22Rv1 (cell line): Measurements from ENCODE around the gene SPINK5.

ENCODE experiments used
- ZFX ChIP-seq: fragments of 450-650 bp; IDR thresholded peaks from 2 replicates; pipeline ENCODE4 v1.6.1; 2017; ENCODE audit warnings: antibody characterized with exemption, borderline replicate concordance
- TF ChIP-seq, protein P1 (sequence below): fragments of 450-650 bp; IDR thresholded peaks from 2 replicates; pipeline ENCODE4 v1.5.1; 2017; ENCODE audit warnings: mild to moderate bottlenecking

DNA sequence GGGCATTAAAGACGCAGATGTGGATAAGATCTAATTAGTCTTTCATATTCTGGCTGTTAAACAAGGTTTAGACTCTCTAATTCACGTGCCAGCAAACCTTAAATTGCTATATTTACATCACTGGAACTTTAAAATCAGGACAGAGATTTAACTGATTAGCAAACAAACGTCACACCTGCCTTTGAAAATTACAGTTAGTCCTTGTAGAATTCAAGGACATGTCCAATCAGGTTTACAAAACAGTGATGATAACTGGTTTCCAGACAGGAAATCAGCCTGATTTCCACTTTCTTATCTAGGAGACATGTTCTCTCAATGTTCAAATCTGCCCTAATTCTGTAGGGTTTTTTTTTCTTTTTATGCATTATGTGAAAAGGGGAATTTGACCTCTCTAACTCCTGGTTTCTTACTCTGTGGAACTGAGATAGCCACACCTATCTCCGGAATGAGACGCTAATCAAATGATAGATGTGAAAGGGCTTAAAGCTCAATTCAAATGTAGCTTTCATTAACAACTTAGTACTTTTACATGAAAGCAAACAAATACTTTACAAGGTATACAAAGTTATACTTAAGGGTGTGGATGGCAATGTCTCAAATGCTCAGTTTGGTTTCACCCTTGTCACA is 26.5 kb downstream of the SPINK5 start:
- TF ChIP-seq, protein P1, sequence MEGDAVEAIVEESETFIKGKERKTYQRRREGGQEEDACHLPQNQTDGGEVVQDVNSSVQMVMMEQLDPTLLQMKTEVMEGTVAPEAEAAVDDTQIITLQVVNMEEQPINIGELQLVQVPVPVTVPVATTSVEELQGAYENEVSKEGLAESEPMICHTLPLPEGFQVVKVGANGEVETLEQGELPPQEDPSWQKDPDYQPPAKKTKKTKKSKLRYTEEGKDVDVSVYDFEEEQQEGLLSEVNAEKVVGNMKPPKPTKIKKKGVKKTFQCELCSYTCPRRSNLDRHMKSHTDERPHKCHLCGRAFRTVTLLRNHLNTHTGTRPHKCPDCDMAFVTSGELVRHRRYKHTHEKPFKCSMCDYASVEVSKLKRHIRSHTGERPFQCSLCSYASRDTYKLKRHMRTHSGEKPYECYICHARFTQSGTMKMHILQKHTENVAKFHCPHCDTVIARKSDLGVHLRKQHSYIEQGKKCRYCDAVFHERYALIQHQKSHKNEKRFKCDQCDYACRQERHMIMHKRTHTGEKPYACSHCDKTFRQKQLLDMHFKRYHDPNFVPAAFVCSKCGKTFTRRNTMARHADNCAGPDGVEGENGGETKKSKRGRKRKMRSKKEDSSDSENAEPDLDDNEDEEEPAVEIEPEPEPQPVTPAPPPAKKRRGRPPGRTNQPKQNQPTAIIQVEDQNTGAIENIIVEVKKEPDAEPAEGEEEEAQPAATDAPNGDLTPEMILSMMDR = no peak
- TF ChIP-seq ZFX = no peak
